ENCODE measurements around the gene MSMO1. TPM values are rescaled to one million over a fixed set of nuclear protein-coding genes. Genes with fewer than 3 reads are reported as not detected.

The MSMO1 gene
- polyA plus RNA-seq, 1 experiment, result 14.9 TPM

DNA sequence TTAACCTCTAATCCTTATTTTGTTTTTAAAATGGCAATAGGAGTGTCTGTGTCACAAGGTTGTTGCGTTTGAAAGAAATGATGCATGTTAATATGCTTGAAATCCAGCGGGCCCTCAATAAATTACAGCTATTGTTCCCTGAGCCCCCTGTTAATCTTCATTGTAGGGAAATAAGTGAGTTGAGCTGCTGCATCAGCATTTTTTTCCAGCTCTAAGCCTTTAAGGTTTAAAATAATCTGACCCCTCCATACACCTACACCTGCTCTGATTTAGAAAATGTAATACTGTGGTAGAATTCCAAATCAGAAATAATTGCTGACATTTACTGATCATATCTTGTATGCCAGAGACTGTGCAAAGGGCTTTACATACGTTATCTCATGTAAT lies 2.6 kb upstream of the MSMO1 start:
- no peak overlapping the region for H3K4me3 ChIP-seq (ENCODE audit: low read depth, low read length)
- ChIA-PET POLR2A (no interaction called here), CTCF (interaction anchor here (0.5 to 1.4 kb wide), 2 partner anchors 9 to 187 kb away, joined by 3 to 4 read pairs; no protein-coding TSS in a partner anchor)
- H3K27me3 ChIP-seq (ENCODE audit: control insufficient read depth, insufficient read depth, low read length), result no peaks in the 10 kb centered on the region
- no peak for DNase-seq (ENCODE audit: low read depth)
- no peak for TF ChIP-seq CTCF (IDR thresholded peaks at IDR 0.05; ENCODE audit: insufficient read depth, low read depth, low read length)
- H3K36me3 ChIP-seq (ENCODE audit: control insufficient read depth, insufficient read depth, low read length), result no peaks in the 10 kb centered on the region

DNA sequence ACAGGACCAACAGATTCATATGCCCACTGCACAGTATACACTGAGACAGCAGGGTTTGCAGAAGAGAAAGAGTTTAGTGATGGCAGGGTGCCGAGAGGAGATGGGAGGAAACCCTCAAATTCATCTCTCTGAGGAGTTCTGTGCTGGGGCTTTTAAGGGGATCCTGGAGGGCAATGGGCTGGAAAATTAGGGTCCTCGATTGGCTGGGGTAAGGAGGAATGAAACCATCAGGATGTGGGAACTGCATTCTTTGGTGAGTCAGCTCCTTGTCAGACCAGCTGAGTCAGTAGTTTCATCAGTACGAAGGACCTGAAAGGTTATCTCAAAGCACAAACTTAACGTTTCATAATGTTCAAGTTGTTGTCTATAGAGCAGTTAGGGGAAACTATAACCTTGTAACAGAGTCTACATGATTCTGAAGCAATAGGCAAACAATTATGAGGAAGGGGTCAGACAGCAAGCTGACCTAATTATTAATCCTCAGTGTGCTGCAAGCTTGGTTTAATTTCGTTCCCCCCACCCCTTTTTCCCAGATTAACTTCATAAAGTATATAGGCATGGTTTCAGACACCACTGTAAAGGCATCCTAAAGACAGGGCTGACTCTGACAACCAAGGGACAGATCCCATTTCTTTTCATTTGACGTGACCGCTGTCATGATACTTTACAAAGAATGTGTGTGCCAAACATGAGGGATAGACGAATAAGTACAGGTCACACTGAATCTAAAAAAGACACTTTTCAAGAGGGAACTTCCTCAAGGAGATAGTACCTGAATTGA lies 1.5 kb upstream of the MSMO1 start:
- Histone ChIP-seq H3K27me3 (ENCODE audit: control insufficient read depth, insufficient read depth, low read length) (no peaks in the 10 kb centered on the region), H3K4me3 (ENCODE audit: low read depth, low read length) (no peak overlapping the region), H3K36me3 (ENCODE audit: control insufficient read depth, insufficient read depth, low read length) (no peaks in the 10 kb centered on the region)
- no peak for TF ChIP-seq CTCF (IDR thresholded peaks at IDR 0.05; ENCODE audit: insufficient read depth, low read depth, low read length)
- CTCF ChIA-PET, result interaction anchor here (1.4 to 2.6 kb wide), 2 partner anchors 188 to 195 kb away, joined by 4 to 10 read pairs; no protein-coding TSS in a partner anchor
- DNase-seq (ENCODE audit: low read depth), result no peak
- POLR2A ChIA-PET, result no interaction called here

- no peaks in the 10 kb centered on the region for H3K36me3 ChIP-seq (ENCODE audit: control insufficient read depth, insufficient read depth, low read length)
- no peak for DNase-seq (ENCODE audit: low read depth)
- H3K27me3 ChIP-seq (ENCODE audit: control insufficient read depth, insufficient read depth, low read length), result no peaks in the 10 kb centered on the region
- H3K4me3 ChIP-seq (ENCODE audit: low read depth, low read length), result peak overlapping the region; percentile 62
- ChIA-PET CTCF (interaction anchor here (0.6 to 2.6 kb wide), 3 partner anchors 10 to 195 kb away, joined by 3 to 10 read pairs (median 6); no protein-coding TSS in a partner anchor), POLR2A (interaction anchor here (0.7 kb wide), 1 partner anchor 9 kb away, joined by 3 read pairs; no protein-coding TSS in a partner anchor)
- no peak for TF ChIP-seq CTCF (IDR thresholded peaks at IDR 0.05; ENCODE audit: insufficient read depth, low read depth, low read length)
These were observed 648 bp upstream of the MSMO1 start for GRCh38 chr4:165326831-165327210.

DNA sequence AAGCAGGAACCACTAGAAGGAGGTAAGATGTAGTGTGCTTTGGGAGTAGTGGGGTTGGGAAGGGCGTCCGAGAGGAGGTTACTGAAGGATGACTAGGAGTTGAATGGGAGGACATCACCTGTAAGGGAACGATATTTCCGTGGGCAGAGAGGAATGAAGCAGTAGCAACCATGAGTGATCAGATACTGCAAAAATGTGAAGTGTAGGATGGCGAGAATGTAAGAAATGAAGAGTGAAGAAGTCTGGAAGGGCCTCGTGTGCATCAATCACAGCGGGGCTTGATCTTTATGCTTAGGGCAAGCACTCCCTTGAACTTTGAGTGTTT lies 594 bp downstream of the MSMO1 start:
- Histone ChIP-seq H3K36me3 (ENCODE audit: control insufficient read depth, insufficient read depth, low read length) (no peaks in the 10 kb centered on the region), H3K27me3 (ENCODE audit: control insufficient read depth, insufficient read depth, low read length) (no peaks in the 10 kb centered on the region), H3K4me3 (ENCODE audit: low read depth, low read length) (peak overlapping the region; percentile 69)
- POLR2A ChIA-PET, result no interaction called here
- CTCF ChIA-PET, result interaction anchor here (2.6 kb wide), 1 partner anchor 197 kb away, joined by 10 read pairs; no protein-coding TSS in a partner anchor
- no peak for DNase-seq (ENCODE audit: low read depth)
- TF ChIP-seq CTCF (IDR thresholded peaks at IDR 0.05; ENCODE audit: insufficient read depth, low read depth, low read length), result no peak

DNA sequence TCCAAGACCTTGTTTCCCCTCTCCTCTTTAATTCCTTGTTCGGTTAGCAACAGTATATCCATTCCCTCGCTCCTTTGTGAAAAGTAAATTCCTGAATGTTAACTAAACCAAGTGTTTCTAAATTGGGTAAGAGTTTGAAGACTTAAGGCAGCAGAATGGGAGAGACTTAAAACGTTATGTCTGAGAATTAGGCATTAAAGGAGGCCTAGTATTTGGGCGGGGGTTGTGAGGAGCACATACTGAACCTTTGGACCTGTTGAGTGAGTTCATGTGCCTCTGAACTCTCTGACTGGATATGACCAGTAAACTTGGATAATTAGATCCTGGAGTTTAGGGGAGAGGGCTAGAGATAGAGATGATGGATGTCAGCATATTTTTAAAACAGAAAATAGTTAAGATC lies 1.2 kb downstream of the MSMO1 start:
- Histone ChIP-seq H3K27me3 (ENCODE audit: control insufficient read depth, insufficient read depth, low read length) (no peaks in the 10 kb centered on the region), H3K4me3 (ENCODE audit: low read depth, low read length) (peak overlapping the region; percentile 69), H3K36me3 (ENCODE audit: control insufficient read depth, insufficient read depth, low read length) (no peaks in the 10 kb centered on the region)
- DNase-seq (ENCODE audit: low read depth), result no peak
- CTCF ChIA-PET, result interaction anchor here (2.6 kb wide), 1 partner anchor 197 kb away, joined by 10 read pairs; no protein-coding TSS in a partner anchor
- POLR2A ChIA-PET, result no interaction called here
- no peak for TF ChIP-seq CTCF (IDR thresholded peaks at IDR 0.05; ENCODE audit: insufficient read depth, low read depth, low read length)

Measured in BJ (cell line).